Body of pancreas (tissue), 4 donors: ENCODE measurements around the gene CHSY3.

Experiments
- POLR2A ChIP-seq, 3 donors: fragments of 450-650 bp; IDR thresholded peaks; one replicate each; pipeline ENCODE4 v1.6.1; 2016; ENCODE audit warnings: antibody characterized with exemption in 3 of 3, mild to moderate bottlenecking in 2 of 3
- TF ChIP-seq, protein P1 (sequence below), 7 experiments: fragments of 450-650 bp in 4 of 7; fragments of 200-600 bp in 3 of 7; sonication (generic) in 3 of 7; IDR thresholded peaks; one replicate each; pipeline ENCODE4 v1.5.1; 2016 to 2019; ENCODE audit warnings: antibody characterized with exemption in 7 of 7

DNA sequence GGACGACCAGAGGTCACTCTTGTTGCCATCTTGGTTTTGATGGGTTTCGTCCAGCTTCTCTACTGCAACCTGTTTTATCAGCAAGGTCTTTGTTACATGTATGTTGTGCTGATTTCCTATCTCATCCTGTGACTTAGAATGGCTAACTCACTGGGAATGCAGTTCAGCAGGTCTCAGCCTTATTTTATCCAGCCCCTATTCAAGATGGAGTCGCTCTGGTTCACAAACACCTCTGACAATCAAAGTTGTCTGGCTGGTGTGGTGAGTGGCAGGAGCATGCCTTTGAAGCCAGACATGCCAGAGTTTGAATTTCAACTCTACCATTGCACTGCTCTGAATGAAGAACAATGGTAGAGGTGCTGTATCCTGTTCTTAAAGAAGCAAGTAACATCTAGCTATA lies 253.8 kb downstream of the CHSY3 start:
- TF ChIP-seq, protein P1, sequence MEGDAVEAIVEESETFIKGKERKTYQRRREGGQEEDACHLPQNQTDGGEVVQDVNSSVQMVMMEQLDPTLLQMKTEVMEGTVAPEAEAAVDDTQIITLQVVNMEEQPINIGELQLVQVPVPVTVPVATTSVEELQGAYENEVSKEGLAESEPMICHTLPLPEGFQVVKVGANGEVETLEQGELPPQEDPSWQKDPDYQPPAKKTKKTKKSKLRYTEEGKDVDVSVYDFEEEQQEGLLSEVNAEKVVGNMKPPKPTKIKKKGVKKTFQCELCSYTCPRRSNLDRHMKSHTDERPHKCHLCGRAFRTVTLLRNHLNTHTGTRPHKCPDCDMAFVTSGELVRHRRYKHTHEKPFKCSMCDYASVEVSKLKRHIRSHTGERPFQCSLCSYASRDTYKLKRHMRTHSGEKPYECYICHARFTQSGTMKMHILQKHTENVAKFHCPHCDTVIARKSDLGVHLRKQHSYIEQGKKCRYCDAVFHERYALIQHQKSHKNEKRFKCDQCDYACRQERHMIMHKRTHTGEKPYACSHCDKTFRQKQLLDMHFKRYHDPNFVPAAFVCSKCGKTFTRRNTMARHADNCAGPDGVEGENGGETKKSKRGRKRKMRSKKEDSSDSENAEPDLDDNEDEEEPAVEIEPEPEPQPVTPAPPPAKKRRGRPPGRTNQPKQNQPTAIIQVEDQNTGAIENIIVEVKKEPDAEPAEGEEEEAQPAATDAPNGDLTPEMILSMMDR (IDR thresholded peaks at IDR 0.05): no peak
- TF ChIP-seq POLR2A (IDR thresholded peaks at IDR 0.05): no peak
